Measurements from ENCODE around the gene CLDND2.

GRCh38 chr19:51345076-51345620 is 23.7 kb downstream of the CLDND2 start:
- TF ChIP-seq SP1 (IDR thresholded peaks at IDR 0.05) (no peak), ELF4 (IDR thresholded peaks at IDR 0.05) (no peak), HDGF (IDR thresholded peaks at IDR 0.05; ENCODE audit: borderline replicate concordance) (no peak), FOXA1 (IDR thresholded peaks at IDR 0.05) (no peak), LEF1 (IDR thresholded peaks at IDR 0.05; ENCODE audit: borderline replicate concordance) (no peak), BHLHE40 (IDR thresholded peaks at IDR 0.05; ENCODE audit: borderline replicate concordance) (no peak), CTBP1 (IDR thresholded peaks at IDR 0.05; ENCODE audit: borderline replicate concordance) (no peak), FOXM1 (IDR thresholded peaks at IDR 0.05; ENCODE audit: borderline replicate concordance) (no peak)
